Upper lobe of left lung (tissue), 6 donors: ENCODE results near the gene R3HDM1. TPM values are rescaled to one million over a fixed set of nuclear protein-coding genes. Genes with fewer than 3 reads are reported as not detected.
"Not testable (repeated sequence)": the region's sequence is repeated elsewhere in the genome, so short reads cannot be mapped to it uniquely, and the experiment has no call there.

ENCODE experiments used
- ATAC-seq, 2 donors: fragments of 200-7000 bp; cut with Tn5 transposase; one replicate each; pipeline ENCODE4 v1.9.1; 2022; ENCODE audit warnings: mild to moderate bottlenecking in 2 of 2, moderate library complexity in 2 of 2; ENCODE audit not compliant: low FRiP score in 2 of 2
- DNase-seq, 2 donors: peaks; one replicate each; pipeline ENCODE4 v3.0.0-alpha.2; 2019 to 2020
- H3K27ac ChIP-seq, 4 donors: fragments of 200-600 bp; sonication (generic); one replicate each; pipeline ENCODE4 v1.5.1; 2016 to 2019
- H3K27me3 ChIP-seq, 4 donors: fragments of 200-600 bp; sonication (generic); one replicate each; pipeline ENCODE4 v1.5.1; 2017 to 2019
- H3K36me3 ChIP-seq, 4 donors: fragments of 200-600 bp; sonication (generic); one replicate each; pipeline ENCODE4 v1.5.1; 2016 to 2019
- H3K4me1 ChIP-seq, 4 donors: fragments of 200-600 bp; sonication (generic); one replicate each; pipeline ENCODE4 v1.5.1; 2018 to 2019
- H3K4me3 ChIP-seq, 4 donors: fragments of 200-600 bp; sonication (generic); one replicate each; pipeline ENCODE4 v1.5.1; 2017 to 2019; ENCODE audit warnings: mild to moderate bottlenecking in 2 of 4, moderate library complexity in 1 of 4
- H3K9me3 ChIP-seq, 4 donors: fragments of 200-600 bp; sonication (generic); one replicate each; pipeline ENCODE4 v1.5.1; 2018 to 2019
- EP300 ChIP-seq, 4 donors: sonication (generic); formaldehyde crosslinking; IDR thresholded peaks; one replicate each; pipeline ENCODE4 v1.5.1; 2017; ENCODE audit warnings: antibody characterized with exemption in 4 of 4, control low read depth in 2 of 4
- POLR2A ChIP-seq, 4 donors: fragments of 450-650 bp; IDR thresholded peaks; one replicate each; pipeline ENCODE4 v1.5.1; 2016 to 2017; ENCODE audit warnings: antibody characterized with exemption in 4 of 4, mild to moderate bottlenecking in 2 of 4
- POLR2AphosphoS5 ChIP-seq, 2 donors: sonication (generic); formaldehyde crosslinking; IDR thresholded peaks; one replicate each; pipeline ENCODE4 v1.5.1; 2017; ENCODE audit warnings: antibody characterized with exemption in 2 of 2
- WGBS, 2 donors: methylation state at CpG; one replicate each; pipeline ENCODE4 v1.1.5; 2017 to 2018; 5-methylcytosine and 5-hydroxymethylcytosine counted together
- total RNA-seq, 6 donors: library from RNA; depleted of rRNA in 4 of 6; stranded (reverse); fragments of >200 nt in 4 of 6; gene quantifications; one replicate each; pipeline versions ENCODE4 v1.1.0 to v1.2.1, GENCODE V29; 2016 to 2021
- TF ChIP-seq, protein P1 (sequence below), 6 experiments: fragments of 450-650 bp in 4 of 6; fragments of 200-600 bp in 2 of 6; sonication (generic) in 2 of 6; IDR thresholded peaks; one replicate each; pipeline ENCODE4 v1.5.1; 2016 to 2019; ENCODE audit warnings: antibody characterized with exemption in 6 of 6
- donor health status: DM: no; HTN: no; CAD: no; lungs with moderate emphysema.
- donor health status: DM: no; HTN: yes; CAD: no; lungs with severe emphysema.

Gene R3HDM1
- total RNA-seq, 6 donors from 2014 or later, result 9.0 to 43.0 (median 16.2) TPM

DNA sequence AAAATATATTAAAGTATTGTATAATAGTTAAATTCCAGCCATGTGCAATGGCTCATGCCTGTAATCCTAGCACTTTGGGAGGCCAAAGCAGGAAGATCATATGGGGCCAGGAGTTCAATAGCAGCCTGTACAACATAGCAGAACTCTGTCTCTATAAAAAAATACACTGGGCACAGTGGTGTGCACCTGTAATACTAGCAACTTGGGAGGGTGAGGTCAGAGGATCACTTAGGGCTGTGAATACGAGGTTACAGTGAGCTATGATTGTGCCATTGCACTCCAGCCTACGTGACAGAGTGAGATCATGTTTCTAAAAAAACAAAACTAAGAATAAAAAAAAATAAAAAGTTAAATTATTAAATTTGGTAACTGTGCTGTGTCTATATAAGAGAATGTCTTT is 36.4 kb upstream of the R3HDM1 start:
- H3K27me3 ChIP-seq, result no peaks in the 10 kb centered on the region
- H3K27ac ChIP-seq, result no peak overlapping the region
- 90 to 93% methylated on average over 2 of the region's 2 CpGs for WGBS, 2 donors
- peaks cover 6 to 14% (median 12%) of the 10 kb centered on the region in 4 donors for H3K9me3 ChIP-seq
- H3K4me3 ChIP-seq, result no peak overlapping the region
- H3K36me3 ChIP-seq, result no peaks in the 10 kb centered on the region
- no peaks in the 10 kb centered on the region for H3K4me1 ChIP-seq
- DNase-seq, result no peak
- TF ChIP-seq POLR2A (IDR thresholded peaks at IDR 0.05), result no peak
- TF ChIP-seq POLR2AphosphoS5 (IDR thresholded peaks at IDR 0.05), result no peak
- TF ChIP-seq, protein P1, sequence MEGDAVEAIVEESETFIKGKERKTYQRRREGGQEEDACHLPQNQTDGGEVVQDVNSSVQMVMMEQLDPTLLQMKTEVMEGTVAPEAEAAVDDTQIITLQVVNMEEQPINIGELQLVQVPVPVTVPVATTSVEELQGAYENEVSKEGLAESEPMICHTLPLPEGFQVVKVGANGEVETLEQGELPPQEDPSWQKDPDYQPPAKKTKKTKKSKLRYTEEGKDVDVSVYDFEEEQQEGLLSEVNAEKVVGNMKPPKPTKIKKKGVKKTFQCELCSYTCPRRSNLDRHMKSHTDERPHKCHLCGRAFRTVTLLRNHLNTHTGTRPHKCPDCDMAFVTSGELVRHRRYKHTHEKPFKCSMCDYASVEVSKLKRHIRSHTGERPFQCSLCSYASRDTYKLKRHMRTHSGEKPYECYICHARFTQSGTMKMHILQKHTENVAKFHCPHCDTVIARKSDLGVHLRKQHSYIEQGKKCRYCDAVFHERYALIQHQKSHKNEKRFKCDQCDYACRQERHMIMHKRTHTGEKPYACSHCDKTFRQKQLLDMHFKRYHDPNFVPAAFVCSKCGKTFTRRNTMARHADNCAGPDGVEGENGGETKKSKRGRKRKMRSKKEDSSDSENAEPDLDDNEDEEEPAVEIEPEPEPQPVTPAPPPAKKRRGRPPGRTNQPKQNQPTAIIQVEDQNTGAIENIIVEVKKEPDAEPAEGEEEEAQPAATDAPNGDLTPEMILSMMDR (IDR thresholded peaks at IDR 0.05), result no peak
- TF ChIP-seq EP300 (IDR thresholded peaks at IDR 0.05), result no peak
- no peak for ATAC-seq

DNA sequence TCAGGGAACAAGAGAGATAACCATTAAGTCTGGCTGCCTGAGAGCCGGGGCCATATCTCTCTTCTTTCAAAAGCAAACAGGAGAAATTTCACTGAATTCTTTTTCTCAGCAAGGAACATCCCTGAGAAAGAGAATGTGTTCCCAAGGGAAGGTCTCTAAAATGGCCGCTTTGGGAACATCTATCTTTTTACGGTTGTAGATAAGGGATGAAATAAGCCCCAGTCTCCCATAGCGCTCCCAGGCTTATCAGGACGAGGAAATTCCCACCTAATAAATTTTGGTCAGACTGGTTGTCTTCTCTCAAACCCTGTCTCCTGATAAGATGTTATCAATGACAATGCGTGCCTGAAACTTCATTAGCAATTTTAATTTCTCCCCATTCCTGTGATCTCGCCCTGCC is 32.7 kb upstream of the R3HDM1 start:
- peaks cover 6 to 14% (median 12%) of the 10 kb centered on the region in 4 donors for H3K9me3 ChIP-seq
- not testable (repeated sequence) for H3K4me3 ChIP-seq, H3K4me1 ChIP-seq, H3K27me3 ChIP-seq, H3K27ac ChIP-seq, DNase-seq, H3K36me3 ChIP-seq, ATAC-seq
- WGBS, 2 donors, result 97 to 99% methylated on average over 7 of the region's 7 CpGs

DNA sequence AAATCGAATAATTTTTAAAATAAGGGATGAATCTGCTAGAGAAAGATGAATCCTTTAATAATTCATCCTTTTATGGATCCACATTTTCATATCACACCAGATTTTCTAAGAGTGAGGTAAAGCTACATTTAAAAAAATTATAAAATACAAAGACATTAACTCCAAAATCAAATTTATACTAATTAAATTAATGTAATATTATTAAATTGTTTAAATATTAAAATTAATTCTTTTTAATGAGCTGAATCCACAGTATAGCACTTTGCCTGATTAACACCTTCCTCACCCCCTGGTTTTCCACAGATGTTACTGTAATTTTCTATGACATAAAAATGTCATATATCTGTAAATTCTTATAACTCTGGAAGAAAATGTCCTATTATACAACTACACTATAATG is 26.5 kb upstream of the R3HDM1 start:
- 89 to 93% methylated on average over 1 of the region's 1 CpG for WGBS, 2 donors
- Histone ChIP-seq H3K9me3 (peaks cover 0 to 1% (median 0%) of the 10 kb centered on the region in 4 donors), H3K4me1 (no peaks in the 10 kb centered on the region), H3K27me3 (no peaks in the 10 kb centered on the region), H3K36me3 (no peaks in the 10 kb centered on the region), H3K4me3 (no peak overlapping the region), H3K27ac (no peak overlapping the region)
- DNase-seq (no peak), ATAC-seq (no peak)
- TF ChIP-seq, protein P1 (IDR thresholded peaks at IDR 0.05), result no peak
- TF ChIP-seq POLR2A (IDR thresholded peaks at IDR 0.05) (no peak), EP300 (IDR thresholded peaks at IDR 0.05) (no peak), POLR2AphosphoS5 (IDR thresholded peaks at IDR 0.05) (no peak)

DNA sequence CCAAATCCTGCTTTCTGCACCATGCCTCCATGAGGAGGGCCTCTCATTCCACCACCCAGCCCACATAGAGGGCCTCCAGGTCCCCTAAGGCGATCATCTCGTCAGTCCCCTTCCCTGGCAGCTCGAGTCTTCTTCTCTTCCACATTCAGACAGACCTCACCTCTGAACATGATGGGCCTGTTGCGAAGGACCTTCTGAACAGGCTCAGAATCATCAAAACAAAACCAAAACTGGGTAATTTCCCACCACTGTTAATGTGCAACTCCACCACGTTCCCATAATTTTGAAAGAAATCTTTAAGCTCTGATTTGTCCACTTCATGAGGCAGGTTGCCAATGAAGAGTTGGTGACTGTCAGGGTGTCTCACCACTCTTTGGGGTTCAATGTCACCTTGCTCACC is 20.7 kb upstream of the R3HDM1 start:
- TF ChIP-seq POLR2A (IDR thresholded peaks at IDR 0.05) (no peak), POLR2AphosphoS5 (IDR thresholded peaks at IDR 0.05) (no peak), EP300 (IDR thresholded peaks at IDR 0.05) (no peak)
- TF ChIP-seq, protein P1 (IDR thresholded peaks at IDR 0.05), result no peak
- H3K4me3 ChIP-seq, result no peak overlapping the region
- DNase-seq (no peak), ATAC-seq (no peak)
- no peaks in the 10 kb centered on the region for H3K4me1 ChIP-seq
- WGBS, 2 donors, result 91 to 98% methylated on average over 5 of the region's 5 CpGs
- H3K27me3 ChIP-seq, result no peaks in the 10 kb centered on the region
- no peaks in the 10 kb centered on the region for H3K36me3 ChIP-seq
- H3K9me3 ChIP-seq, result peaks cover 0 to 3% (median 0%) of the 10 kb centered on the region in 4 donors
- no peak overlapping the region for H3K27ac ChIP-seq

DNA sequence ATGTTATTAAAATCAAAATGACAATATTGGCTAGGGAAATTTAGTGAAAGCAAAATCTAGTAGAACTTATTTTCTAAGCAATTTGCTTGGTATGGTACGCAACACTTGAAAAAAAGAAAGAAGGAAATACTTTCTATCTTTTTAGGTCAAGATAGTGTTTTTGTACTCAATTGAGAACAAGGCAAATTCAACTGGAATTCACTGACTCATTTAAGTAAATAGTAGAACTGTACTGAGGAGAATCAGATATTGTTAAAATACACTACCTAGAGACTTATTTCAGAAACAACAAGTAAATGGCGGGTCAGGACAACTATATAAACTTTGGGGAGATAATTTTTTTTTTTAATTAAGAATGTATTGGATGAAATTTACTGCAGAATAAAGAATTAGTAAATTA is 19.2 kb upstream of the R3HDM1 start:
- no peak overlapping the region for H3K27ac ChIP-seq
- H3K36me3 ChIP-seq, result no peaks in the 10 kb centered on the region
- no peaks in the 10 kb centered on the region for H3K27me3 ChIP-seq
- DNase-seq (no peak), ATAC-seq (no peak)
- WGBS, 2 donors, result 96 to 98% methylated on average over 2 of the region's 2 CpGs
- H3K4me3 ChIP-seq, result no peak overlapping the region
- H3K9me3 ChIP-seq, result peaks cover 0 to 4% (median 0%) of the 10 kb centered on the region in 4 donors
- no peaks in the 10 kb centered on the region for H3K4me1 ChIP-seq
- no peak for TF ChIP-seq POLR2AphosphoS5 (IDR thresholded peaks at IDR 0.05)
- TF ChIP-seq POLR2A (IDR thresholded peaks at IDR 0.05), result no peak
- TF ChIP-seq, protein P1 (IDR thresholded peaks at IDR 0.05), result no peak
- no peak for TF ChIP-seq EP300 (IDR thresholded peaks at IDR 0.05)
